DMS79 treated with DMSO at 0.1 percent for 48 hours (cell line): ENCODE data around the gene ANKRD10.

Experiments used
- DNase-seq: peaks from one replicate; lab custom pipeline; 2025; lab: John Stamatoyannopoulos, UW

ANKRD10 gene

GRCh38 chr13:110830800-110831371 lies 84.0 kb downstream of the ANKRD10 start:
- DNase-seq, result no peak

- no peak for DNase-seq
Measured at GRCh38 chr13:110830331-110830730, 84.5 kb downstream of the ANKRD10 start.

GRCh38 chr13:110829486-110829885 lies 85.4 kb downstream of the ANKRD10 start:
- no peak for DNase-seq

GRCh38 chr13:110828705-110829104 lies 86.2 kb downstream of the ANKRD10 start:
- no peak for DNase-seq
